ENCODE measurements around the gene TMEM207. TPM values are rescaled to one million over a fixed set of nuclear protein-coding genes. Genes with fewer than 3 reads are reported as not detected.

Gene TMEM207
- total and polyA plus RNA-seq, 5 donors from 2014 or later: not detected

- Histone ChIP-seq H3K4me1 (ENCODE audit: control insufficient read depth, insufficient read depth, low read length, poor library complexity, severe bottlenecking) (no peaks in the 10 kb centered on the region), H3K27ac (ENCODE audit: insufficient read depth, low read length, poor library complexity, severe bottlenecking) (no peak overlapping the region), H3K36me3 (ENCODE audit: control insufficient read depth, insufficient read depth, low read length) (no peaks in the 10 kb centered on the region), H3K9me3 (ENCODE audit: control insufficient read depth in 2 of 2, low read length in 2 of 2) (no peaks in the 10 kb centered on the region), H3K4me3 (ENCODE audit: low read depth, low read length) (no peak overlapping the region), H3K27me3 (ENCODE audit: control insufficient read depth, insufficient read depth, low read length) (no peaks in the 10 kb centered on the region)
- Mint-ChIP-seq H3K4me3 (no peak overlapping the region), H3K4me1 (no peaks in the 10 kb centered on the region), H3K27me3 (no peaks in the 10 kb centered on the region), H3K27ac (no peak overlapping the region), H3K36me3 (no peaks in the 10 kb centered on the region), H3K9me3 (no peaks in the 10 kb centered on the region)
- DNase-seq (no peak), ATAC-seq (ENCODE audit: low read depth in 2 of 2) (no peak)
Measured at GRCh38 chr3:190401963-190402362, 47.7 kb downstream of the TMEM207 start.

GRCh38 chr3:190399677-190400076 lies 50.0 kb downstream of the TMEM207 start:
- H3K4me3 ChIP-seq (ENCODE audit: low read depth, low read length): no peak overlapping the region
- ATAC-seq (ENCODE audit: low read depth in 2 of 2) (no peak), DNase-seq (no peak)
- H3K27ac ChIP-seq (ENCODE audit: insufficient read depth, low read length, poor library complexity, severe bottlenecking): no peak overlapping the region
- Mint-ChIP-seq H3K27ac (no peak overlapping the region), H3K4me3 (no peak overlapping the region), H3K4me1 (no peaks in the 10 kb centered on the region), H3K27me3 (no peaks in the 10 kb centered on the region), H3K36me3 (no peaks in the 10 kb centered on the region), H3K9me3 (no peaks in the 10 kb centered on the region)
- no peaks in the 10 kb centered on the region for H3K36me3 ChIP-seq (ENCODE audit: control insufficient read depth, insufficient read depth, low read length)
- no peaks in the 10 kb centered on the region for H3K9me3 ChIP-seq (ENCODE audit: control insufficient read depth in 2 of 2, low read length in 2 of 2)
- no peaks in the 10 kb centered on the region for H3K4me1 ChIP-seq (ENCODE audit: control insufficient read depth, insufficient read depth, low read length, poor library complexity, severe bottlenecking)
- H3K27me3 ChIP-seq (ENCODE audit: control insufficient read depth, insufficient read depth, low read length): no peaks in the 10 kb centered on the region

GRCh38 chr3:190397889-190398288 lies 51.8 kb downstream of the TMEM207 start:
- Histone ChIP-seq H3K36me3 (ENCODE audit: control insufficient read depth, insufficient read depth, low read length) (no peaks in the 10 kb centered on the region), H3K27me3 (ENCODE audit: control insufficient read depth, insufficient read depth, low read length) (no peaks in the 10 kb centered on the region), H3K4me1 (ENCODE audit: control insufficient read depth, insufficient read depth, low read length, poor library complexity, severe bottlenecking) (no peaks in the 10 kb centered on the region), H3K9me3 (ENCODE audit: control insufficient read depth in 2 of 2, low read length in 2 of 2) (no peaks in the 10 kb centered on the region), H3K4me3 (ENCODE audit: low read depth, low read length) (no peak overlapping the region), H3K27ac (ENCODE audit: insufficient read depth, low read length, poor library complexity, severe bottlenecking) (no peak overlapping the region)
- no peak overlapping the region for H3K4me3 Mint-ChIP-seq
- DNase-seq (no peak), ATAC-seq (ENCODE audit: low read depth in 2 of 2) (no peak)
- H3K27ac Mint-ChIP-seq: no peak overlapping the region
- no peaks in the 10 kb centered on the region for H3K36me3 Mint-ChIP-seq
- no peaks in the 10 kb centered on the region for H3K4me1 Mint-ChIP-seq
- peaks cover 2% of the 10 kb centered on the region for H3K27me3 Mint-ChIP-seq
- H3K9me3 Mint-ChIP-seq: no peaks in the 10 kb centered on the region

- no peaks in the 10 kb centered on the region for H3K27me3 ChIP-seq (ENCODE audit: control insufficient read depth, insufficient read depth, low read length)
Measured at GRCh38 chr3:190396001-190396400, 53.7 kb downstream of the TMEM207 start.

GRCh38 chr3:190388703-190389102 lies 61.0 kb downstream of the TMEM207 start:
- Histone ChIP-seq H3K27me3 (ENCODE audit: control insufficient read depth, insufficient read depth, low read length) (no peaks in the 10 kb centered on the region), H3K9me3 (ENCODE audit: control insufficient read depth in 2 of 2, low read length in 2 of 2) (no peaks in the 10 kb centered on the region), H3K36me3 (ENCODE audit: control insufficient read depth, insufficient read depth, low read length) (no peaks in the 10 kb centered on the region), H3K4me1 (ENCODE audit: control insufficient read depth, insufficient read depth, low read length, poor library complexity, severe bottlenecking) (no peaks in the 10 kb centered on the region), H3K27ac (ENCODE audit: insufficient read depth, low read length, poor library complexity, severe bottlenecking) (no peak overlapping the region), H3K4me3 (ENCODE audit: low read depth, low read length) (no peak overlapping the region)
- Mint-ChIP-seq H3K36me3 (no peaks in the 10 kb centered on the region), H3K9me3 (no peaks in the 10 kb centered on the region), H3K4me3 (no peak overlapping the region), H3K27me3 (peaks cover 18% of the 10 kb centered on the region), H3K27ac (no peak overlapping the region), H3K4me1 (no peaks in the 10 kb centered on the region)
- DNase-seq (no peak), ATAC-seq (ENCODE audit: low read depth in 2 of 2) (no peak)

More at GRCh38 chr3:190396001-190396400, 53.7 kb downstream of the TMEM207 start:
- H3K36me3 Mint-ChIP-seq: no peaks in the 10 kb centered on the region
- DNase-seq (no peak), ATAC-seq (ENCODE audit: low read depth in 2 of 2) (no peak)
- H3K36me3 ChIP-seq (ENCODE audit: control insufficient read depth, insufficient read depth, low read length): no peaks in the 10 kb centered on the region
- H3K4me1 ChIP-seq (ENCODE audit: control insufficient read depth, insufficient read depth, low read length, poor library complexity, severe bottlenecking): no peaks in the 10 kb centered on the region
- H3K4me1 Mint-ChIP-seq: no peaks in the 10 kb centered on the region
- no peaks in the 10 kb centered on the region for H3K9me3 Mint-ChIP-seq
- H3K27me3 Mint-ChIP-seq: peaks cover 8% of the 10 kb centered on the region
- H3K27ac ChIP-seq (ENCODE audit: insufficient read depth, low read length, poor library complexity, severe bottlenecking): no peak overlapping the region
- H3K4me3 ChIP-seq (ENCODE audit: low read depth, low read length): no peak overlapping the region
- no peak overlapping the region for H3K4me3 Mint-ChIP-seq
- H3K27ac Mint-ChIP-seq: no peak overlapping the region
- H3K9me3 ChIP-seq (ENCODE audit: control insufficient read depth in 2 of 2, low read length in 2 of 2): no peaks in the 10 kb centered on the region

GRCh38 chr3:190387578-190388213 lies 62.0 kb downstream of the TMEM207 start, which contains the start of gene CLDN16:
TSS of gene CLDN16 (plus strand) at chr3:190388163. CDS start at chr3:190388330, 167 bp downstream.
- no peak for DNase-seq
- H3K27ac Mint-ChIP-seq: peak within 1 kb of the TSS in 1 of 3 donors; percentile 46
- H3K4me3 Mint-ChIP-seq: no peak within 1 kb of the TSS
- Histone ChIP-seq H3K27ac (ENCODE audit: insufficient read depth, low read length, poor library complexity, severe bottlenecking) (no peak within 1 kb of the TSS), H3K27me3 (ENCODE audit: control insufficient read depth, insufficient read depth, low read length) (no peaks in the 10 kb centered on the region), H3K4me3 (ENCODE audit: low read depth, low read length) (no peak within 1 kb of the TSS), H3K4me1 (ENCODE audit: control insufficient read depth, insufficient read depth, low read length, poor library complexity, severe bottlenecking) (no peaks in the 10 kb centered on the region), H3K36me3 (ENCODE audit: control insufficient read depth, insufficient read depth, low read length) (no peaks in the 10 kb centered on the region), H3K9me3 (ENCODE audit: control insufficient read depth in 2 of 2, low read length in 2 of 2) (no peaks in the 10 kb centered on the region)
- H3K9me3 Mint-ChIP-seq: peaks cover 0 to under 1% (median 0%) of the 10 kb centered on the region in 7 donors
- ATAC-seq (ENCODE audit: low read depth in 2 of 2): no peak
- H3K36me3 Mint-ChIP-seq: no peaks in the 10 kb centered on the region
- peaks cover 15% of the 10 kb centered on the region for H3K27me3 Mint-ChIP-seq
- no peaks in the 10 kb centered on the region for H3K4me1 Mint-ChIP-seq

GRCh38 chr3:190385731-190386688 lies 63.7 kb downstream of the TMEM207 start:
- Mint-ChIP-seq H3K9me3 (peaks cover 0 to 2% (median 0%) of the 10 kb centered on the region in 7 donors), H3K36me3 (no peaks in the 10 kb centered on the region), H3K4me1 (no peaks in the 10 kb centered on the region), H3K4me3 (no peak overlapping the region), H3K27me3 (peaks cover 10% of the 10 kb centered on the region), H3K27ac (no peak overlapping the region)
- H3K9me3 ChIP-seq (ENCODE audit: control insufficient read depth in 2 of 2, low read length in 2 of 2): no peaks in the 10 kb centered on the region
- no peak for DNase-seq
- no peaks in the 10 kb centered on the region for H3K4me1 ChIP-seq (ENCODE audit: control insufficient read depth, insufficient read depth, low read length, poor library complexity, severe bottlenecking)
- H3K4me3 ChIP-seq (ENCODE audit: low read depth, low read length): no peak overlapping the region
- H3K27ac ChIP-seq (ENCODE audit: insufficient read depth, low read length, poor library complexity, severe bottlenecking): no peak overlapping the region
- H3K27me3 ChIP-seq (ENCODE audit: control insufficient read depth, insufficient read depth, low read length): no peaks in the 10 kb centered on the region
- no peak for ATAC-seq (ENCODE audit: low read depth in 2 of 2)
- no peaks in the 10 kb centered on the region for H3K36me3 ChIP-seq (ENCODE audit: control insufficient read depth, insufficient read depth, low read length)
